Measurements from ENCODE around the gene GBF1. TPM values are rescaled to one million over a fixed set of nuclear protein-coding genes. Genes with fewer than 3 reads are reported as not detected.

Gene GBF1
- total RNA-seq, 2 experiments from 2014 or later = 33.1 to 37.5 TPM

- no peak overlapping the region for H3K27ac Mint-ChIP-seq
- DNase-seq = no peak
- no peaks in the 10 kb centered on the region for H3K9me3 Mint-ChIP-seq (ENCODE audit: low read depth)
- intact Hi-C loops (cut with DNase I, micrococcal nuclease) = loop anchor here in 1 of 2 experiments (5.0 kb wide), 1 partner anchor 348 kb away; no protein-coding TSS in a partner anchor
- H3K36me3 Mint-ChIP-seq (ENCODE audit: low read depth) = no peaks in the 10 kb centered on the region
- no peak for ATAC-seq
- H3K4me3 Mint-ChIP-seq = no peak overlapping the region
- H3K27me3 Mint-ChIP-seq = peaks cover 27% of the 10 kb centered on the region
- CTCF ChIA-PET = interaction anchor here (1.1 to 16.9 kb wide), 3 partner anchors 14 to 350 kb away, joined by 3 to 833 read pairs (median 3); no protein-coding TSS in a partner anchor
- POLR2A ChIA-PET = no interaction called here
- H3K4me1 Mint-ChIP-seq = peaks cover 13% of the 10 kb centered on the region
Observed at GRCh38 chr10:102233997-102234396, 11.3 kb upstream of the GBF1 start.

DNA sequence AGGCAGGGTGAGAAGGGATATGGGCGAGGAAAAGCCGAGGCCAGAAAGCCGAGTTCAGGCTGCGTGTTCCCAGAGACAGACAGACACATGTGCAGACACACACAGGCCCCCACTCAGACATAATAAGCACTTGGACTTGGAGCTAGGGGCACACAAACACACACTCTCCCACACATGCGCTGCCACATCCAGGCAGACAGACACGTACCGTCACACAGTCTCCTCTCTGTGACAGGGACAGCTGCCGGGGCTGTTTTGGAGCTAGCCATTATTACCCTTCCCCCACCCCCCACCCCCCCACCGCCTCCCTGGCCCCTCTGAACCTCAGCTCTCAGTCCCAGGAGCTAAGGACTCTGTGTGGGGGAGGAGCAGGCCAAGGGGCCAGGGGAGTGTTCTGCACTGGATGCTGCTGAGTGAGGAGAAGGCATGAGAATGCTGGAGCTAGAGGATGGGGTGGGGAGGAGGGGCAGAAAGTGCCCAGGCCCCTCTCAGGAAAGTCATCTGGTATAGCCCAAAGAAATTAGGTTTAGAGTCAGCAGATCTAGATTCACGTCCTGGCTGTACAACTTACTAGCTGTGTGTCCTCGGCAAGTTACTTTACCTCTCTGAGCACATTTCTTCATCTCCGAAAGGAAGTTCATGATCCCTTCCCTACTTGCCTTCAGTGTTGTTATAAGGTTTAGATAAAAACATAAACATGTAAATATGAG lies 10.3 kb upstream of the GBF1 start:
- ATAC-seq (no peak), DNase-seq (no peak)
- no peaks in the 10 kb centered on the region for H3K36me3 Mint-ChIP-seq (ENCODE audit: low read depth)
- intact Hi-C loops (cut with DNase I, micrococcal nuclease) = loop anchor here in 1 of 2 experiments (5.0 kb wide), 1 partner anchor 347 kb away; no protein-coding TSS in a partner anchor
- H3K27me3 Mint-ChIP-seq = peaks cover 27% of the 10 kb centered on the region
- CTCF ChIA-PET = interaction anchor here (1.1 to 16.9 kb wide), 6 partner anchors 10 to 349 kb away, joined by 3 to 833 read pairs (median 4); partner anchors contain the start of gene GBF1
- POLR2A ChIA-PET = no interaction called here
- no peak overlapping the region for H3K27ac Mint-ChIP-seq
- H3K4me3 Mint-ChIP-seq = no peak overlapping the region
- no peaks in the 10 kb centered on the region for H3K9me3 Mint-ChIP-seq (ENCODE audit: low read depth)
- peaks cover 8% of the 10 kb centered on the region for H3K4me1 Mint-ChIP-seq

DNA sequence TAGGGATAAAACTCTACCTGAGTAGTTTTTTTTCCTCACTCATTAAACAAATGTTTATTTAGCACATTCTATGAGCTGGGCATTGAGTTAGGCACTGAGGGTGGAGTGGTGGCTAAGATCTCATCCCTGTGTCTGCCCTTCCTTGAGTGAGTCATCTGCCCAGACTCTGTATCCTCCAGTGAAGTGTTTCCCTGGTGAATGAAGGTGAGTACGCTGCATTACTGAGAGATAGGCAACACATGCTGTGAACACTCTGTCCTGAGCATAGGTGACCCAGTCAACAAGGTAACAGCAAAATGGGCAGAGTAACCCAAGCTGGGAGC lies 9.8 kb upstream of the GBF1 start:
- DNase-seq (no peak), ATAC-seq (no peak)
- H3K36me3 Mint-ChIP-seq (ENCODE audit: low read depth) = no peaks in the 10 kb centered on the region
- ChIA-PET POLR2A (no interaction called here), CTCF (interaction anchor here (0.7 to 16.9 kb wide), 4 partner anchors 10 to 158 kb away, joined by 3 to 833 read pairs (median 4); partner anchors contain the start of gene GBF1)
- H3K9me3 Mint-ChIP-seq (ENCODE audit: low read depth) = no peaks in the 10 kb centered on the region
- intact Hi-C loops (cut with DNase I, micrococcal nuclease) = no loop called here
- H3K4me1 Mint-ChIP-seq = peaks cover 7% of the 10 kb centered on the region
- H3K4me3 Mint-ChIP-seq = no peak overlapping the region
- no peak overlapping the region for H3K27ac Mint-ChIP-seq
- H3K27me3 Mint-ChIP-seq = peaks cover 30% of the 10 kb centered on the region

GRCh38 chr10:102236006-102236405 lies 9.3 kb upstream of the GBF1 start:
- Mint-ChIP-seq H3K36me3 (ENCODE audit: low read depth) (no peaks in the 10 kb centered on the region), H3K27me3 (peaks cover 32% of the 10 kb centered on the region), H3K4me1 (peaks cover 8% of the 10 kb centered on the region), H3K4me3 (no peak overlapping the region), H3K27ac (no peak overlapping the region), H3K9me3 (ENCODE audit: low read depth) (no peaks in the 10 kb centered on the region)
- ATAC-seq (no peak), DNase-seq (no peak)
- ChIA-PET POLR2A (no interaction called here), CTCF (interaction anchor here (0.7 to 16.9 kb wide), 4 partner anchors 9 to 117 kb away, joined by 3 to 833 read pairs (median 4); partner anchors contain the start of gene GBF1)
- intact Hi-C loops (cut with DNase I, micrococcal nuclease) = no loop called here

- intact Hi-C loops (cut with DNase I, micrococcal nuclease) = no loop called here
- Mint-ChIP-seq H3K36me3 (ENCODE audit: low read depth) (no peaks in the 10 kb centered on the region), H3K9me3 (ENCODE audit: low read depth) (no peaks in the 10 kb centered on the region), H3K4me3 (no peak overlapping the region), H3K27me3 (peaks cover 36% of the 10 kb centered on the region), H3K4me1 (peaks cover 11% of the 10 kb centered on the region), H3K27ac (no peak overlapping the region)
- ATAC-seq (no peak), DNase-seq (no peak)
- ChIA-PET POLR2A (interaction anchor here (0.6 kb wide), 1 partner anchor 17 kb away, joined by 3 read pairs; no protein-coding TSS in a partner anchor), CTCF (interaction anchor here (0.8 to 16.9 kb wide), 7 partner anchors 7 to 241 kb away, joined by 3 to 833 read pairs (median 3); partner anchors contain the start of gene PPRC1)
Observed at GRCh38 chr10:102237711-102238252, 7.5 kb upstream of the GBF1 start.

GRCh38 chr10:102240467-102241031 lies 4.8 kb upstream of the GBF1 start:
- peaks cover 34% of the 10 kb centered on the region for H3K27me3 Mint-ChIP-seq
- ChIA-PET POLR2A (interaction anchor here (1.3 kb wide), 1 partner anchor 9 kb away, joined by 6 read pairs; no protein-coding TSS in a partner anchor), CTCF (interaction anchor here (0.7 to 16.9 kb wide), 7 partner anchors 9 to 228 kb away, joined by 3 to 833 read pairs (median 6); partner anchors contain the start of gene ELOVL3)

GRCh38 chr10:102241032-102241443 lies 4.3 kb upstream of the GBF1 start:
- ATAC-seq (no peak), DNase-seq (no peak)
- ChIA-PET CTCF (interaction anchor here (0.6 to 16.9 kb wide), 4 partner anchors 10 to 112 kb away, joined by 3 to 833 read pairs (median 24); partner anchors contain the start of gene ELOVL3), POLR2A (interaction anchor here (0.6 to 1.3 kb wide), 2 partner anchors 10 to 370 kb away, joined by 3 to 6 read pairs; no protein-coding TSS in a partner anchor)
- Mint-ChIP-seq H3K4me1 (peaks cover 19% of the 10 kb centered on the region), H3K4me3 (peak overlapping the region; percentile 71), H3K27ac (no peak overlapping the region), H3K27me3 (peaks cover 32% of the 10 kb centered on the region), H3K36me3 (ENCODE audit: low read depth) (no peaks in the 10 kb centered on the region), H3K9me3 (ENCODE audit: low read depth) (no peaks in the 10 kb centered on the region)
- intact Hi-C loops (cut with DNase I, micrococcal nuclease) = loop anchor here in 1 of 2 experiments (1.0 to 10.0 kb wide), 3 partner anchors 154 to 1124 kb away; partner anchors contain the start of genes NFKB2 and TAF5

More at GRCh38 chr10:102240467-102241031, 4.8 kb upstream of the GBF1 start:
- intact Hi-C loops (cut with DNase I, micrococcal nuclease) = loop anchor here in 1 of 2 experiments (1.0 to 10.0 kb wide), 3 partner anchors 155 to 1124 kb away; partner anchors contain the start of genes NFKB2 and TAF5
- H3K27ac Mint-ChIP-seq = no peak overlapping the region
- ATAC-seq (no peak), DNase-seq (no peak)
- peaks cover 19% of the 10 kb centered on the region for H3K4me1 Mint-ChIP-seq
- peak overlapping the region; percentile 71 for H3K4me3 Mint-ChIP-seq
- H3K36me3 Mint-ChIP-seq (ENCODE audit: low read depth) = no peaks in the 10 kb centered on the region
- no peaks in the 10 kb centered on the region for H3K9me3 Mint-ChIP-seq (ENCODE audit: low read depth)

DNA sequence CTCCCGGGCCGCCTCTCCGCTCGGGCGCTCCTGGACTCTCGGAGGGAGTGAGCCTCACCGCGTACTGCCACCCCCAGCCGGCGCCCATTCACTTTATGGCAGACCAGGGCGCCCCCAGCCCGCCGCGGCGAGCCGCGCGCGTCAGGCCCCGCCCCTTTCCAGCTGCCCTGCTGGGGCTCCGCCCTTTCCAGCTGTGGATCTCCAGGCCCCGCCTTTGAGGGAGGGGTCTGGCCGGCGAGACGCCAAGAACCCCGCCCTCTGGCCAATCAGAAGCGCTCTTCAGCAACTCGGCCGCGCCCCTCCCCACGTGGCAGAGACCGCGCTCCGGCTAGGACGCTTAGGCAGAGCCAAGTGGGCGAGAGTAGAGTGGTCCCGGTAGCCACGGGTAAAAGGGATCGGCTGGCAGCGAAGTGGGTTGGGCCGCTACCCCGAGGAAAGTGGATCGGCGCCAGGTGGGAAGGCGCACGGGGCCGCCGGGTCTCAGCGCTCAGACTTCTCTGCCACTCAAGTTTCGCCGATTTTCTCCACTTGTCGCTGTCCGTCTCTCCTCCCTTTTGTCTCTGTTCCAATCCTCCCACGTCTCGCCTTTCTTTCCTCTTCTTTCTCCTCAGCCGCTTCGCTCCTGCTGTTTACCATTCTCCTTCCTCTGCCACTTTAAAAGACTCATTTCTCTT lies 3.8 kb upstream of the GBF1 start, which contains the start of gene PITX3:
PITX3 (minus strand) TSS at position 69 of the 674 bp plus-strand sequence. CDS start 9,432 bp downstream, outside the sequence.
- peaks cover 24% of the 10 kb centered on the region for H3K4me1 Mint-ChIP-seq
- peaks cover 32% of the 10 kb centered on the region for H3K27me3 Mint-ChIP-seq
- DNase-seq (peak; percentile 96), ATAC-seq (peak; percentile 65)
- intact Hi-C loops (cut with DNase I, micrococcal nuclease) = loop anchor here in 1 of 2 experiments (1.0 to 10.0 kb wide), 3 partner anchors 154 to 1123 kb away; partner anchors contain the start of genes NFKB2 and TAF5
- peaks cover 4% of the 10 kb centered on the region for H3K36me3 Mint-ChIP-seq (ENCODE audit: low read depth)
- ChIA-PET POLR2A (interaction anchor here (0.6 to 1.3 kb wide), 2 partner anchors 10 to 370 kb away, joined by 3 to 6 read pairs; no protein-coding TSS in a partner anchor), CTCF (interaction anchor here (0.6 to 16.9 kb wide), 4 partner anchors 10 to 112 kb away, joined by 3 to 833 read pairs (median 24); partner anchors contain the start of gene ELOVL3)
- H3K4me3 Mint-ChIP-seq = peak within 1 kb of the TSS; percentile 71
- no peak within 1 kb of the TSS for H3K27ac Mint-ChIP-seq
- no peaks in the 10 kb centered on the region for H3K9me3 Mint-ChIP-seq (ENCODE audit: low read depth)

DNA sequence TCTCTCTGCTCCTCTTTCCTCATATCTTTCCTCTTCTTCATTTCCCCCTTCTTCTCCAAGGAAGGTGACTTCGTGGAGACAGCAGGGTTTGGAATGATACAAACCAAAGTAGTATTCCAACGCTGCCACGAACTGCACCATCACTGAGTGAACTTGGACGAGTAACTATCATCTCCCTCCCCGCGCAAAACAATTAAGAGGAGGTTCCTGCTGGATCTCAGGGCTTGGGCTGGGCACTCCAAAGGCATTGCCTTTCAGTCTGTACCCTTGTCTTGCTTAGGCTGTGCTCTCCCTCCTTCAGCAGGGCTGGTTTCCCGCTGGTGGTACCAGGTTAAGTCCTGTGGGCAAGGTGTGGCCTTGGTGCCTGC lies 3.2 kb upstream of the GBF1 start:
- intact Hi-C loops (cut with DNase I, micrococcal nuclease) = loop anchor here in 1 of 2 experiments (10.0 kb wide), 1 partner anchor 1123 kb away; the partner anchor contains the start of gene TAF5
- no peak for ATAC-seq
- peaks cover 5% of the 10 kb centered on the region for H3K36me3 Mint-ChIP-seq (ENCODE audit: low read depth)

DNA sequence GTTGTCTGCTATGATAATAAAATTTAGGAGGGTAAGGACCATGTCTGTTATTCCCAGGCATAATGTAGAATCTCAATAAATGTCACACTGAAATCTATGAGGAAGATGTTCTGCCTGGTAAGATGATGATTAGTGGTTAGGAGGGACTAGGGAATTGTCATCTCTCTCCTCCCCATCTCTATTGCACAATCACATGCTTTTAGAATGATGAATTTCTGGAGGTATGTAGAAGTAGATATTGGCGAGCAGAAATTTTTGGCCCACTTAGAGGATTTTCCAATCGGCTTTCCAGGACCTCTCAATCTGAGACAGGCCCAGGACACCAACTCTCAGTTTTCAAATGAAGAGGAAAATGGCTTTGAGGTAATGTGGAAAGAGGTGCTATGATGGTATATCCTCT lies 2.0 kb upstream of the GBF1 start:
- DNase-seq (no peak), ATAC-seq (no peak)
- peaks cover 27% of the 10 kb centered on the region for H3K27me3 Mint-ChIP-seq
- ChIA-PET CTCF (interaction anchor here (1.0 to 5.2 kb wide), 3 partner anchors 11 to 103 kb away, joined by 3 to 64 read pairs (median 5); no protein-coding TSS in a partner anchor), POLR2A (no interaction called here)
- H3K4me1 Mint-ChIP-seq = peaks cover 41% of the 10 kb centered on the region
- H3K27ac Mint-ChIP-seq = no peak overlapping the region
- no peak overlapping the region for H3K4me3 Mint-ChIP-seq
- H3K36me3 Mint-ChIP-seq (ENCODE audit: low read depth) = peaks cover 6% of the 10 kb centered on the region
- intact Hi-C loops (cut with DNase I, micrococcal nuclease) = loop anchor here in 1 of 2 experiments (10.0 kb wide), 1 partner anchor 1121 kb away; the partner anchor contains the start of gene TAF5
- H3K9me3 Mint-ChIP-seq (ENCODE audit: low read depth) = no peaks in the 10 kb centered on the region

More for the DNA sequence above, 3.2 kb upstream of the GBF1 start:
- H3K4me3 Mint-ChIP-seq = peak overlapping the region; percentile 71
- POLR2A ChIA-PET = no interaction called here
- no peak for DNase-seq
- peaks cover 29% of the 10 kb centered on the region for H3K4me1 Mint-ChIP-seq
- H3K27ac Mint-ChIP-seq = no peak overlapping the region
- CTCF ChIA-PET = interaction anchor here (1.2 to 4.3 kb wide), 2 partner anchors 10 to 11 kb away, joined by 5 to 40 read pairs; no protein-coding TSS in a partner anchor
- peaks cover 28% of the 10 kb centered on the region for H3K27me3 Mint-ChIP-seq
- no peaks in the 10 kb centered on the region for H3K9me3 Mint-ChIP-seq (ENCODE audit: low read depth)
